OCI-LY1 (cell line): ENCODE data around the gene EBLN1.
"Not testable (repeated sequence)": the region's sequence is repeated elsewhere in the genome, so short reads cannot be mapped to it uniquely, and the experiment has no call there.

Experiments used
- H2AFZ ChIP-seq: fragments of 200-600 bp; sonication (generic), shearing (Covaris generic); 2 replicates; pipeline ENCODE4 v1.6.0; 2014; ENCODE audit warnings: antibody characterized with exemption, mild to moderate bottlenecking, low read length
- H3F3A ChIP-seq: fragments of 200-600 bp; sonication (generic), shearing (Covaris generic); 2 replicates; pipeline ENCODE4 v1.6.0; 2014; ENCODE audit warnings: mild to moderate bottlenecking, antibody characterized with exemption, low read length, moderate library complexity; ENCODE audit not compliant: insufficient read depth
- H3K27ac ChIP-seq: fragments of 200-600 bp; sonication (generic); 2 replicates; pipeline ENCODE4 v1.5.1; 2014; ENCODE audit warnings: low read length, mixed run types, mild to moderate bottlenecking, low read depth; ENCODE audit not compliant: poor library complexity, severe bottlenecking
- H3K27me3 ChIP-seq: fragments of 200-600 bp; sonication (generic); 2 replicates; pipeline ENCODE4 v1.6.0; 2014; ENCODE audit warnings: antibody characterized with exemption, mild to moderate bottlenecking, low read length, moderate library complexity; ENCODE audit not compliant: insufficient read depth
- H3K36me3 ChIP-seq: fragments of 200-600 bp; sonication (generic); 2 replicates; pipeline ENCODE4 v1.6.1; 2014; ENCODE audit warnings: mild to moderate bottlenecking, antibody characterized with exemption, low read length, moderate library complexity, mixed read lengths; ENCODE audit not compliant: insufficient read depth
- H3K4me1 ChIP-seq: fragments of 200-600 bp; sonication (generic); 2 replicates; pipeline ENCODE4 v1.5.1; 2014; ENCODE audit warnings: mild to moderate bottlenecking, low read length, moderate library complexity; ENCODE audit not compliant: insufficient read depth, severe bottlenecking
- H3K4me2 ChIP-seq: fragments of 200-600 bp; sonication (generic), shearing (Covaris generic); 2 replicates; pipeline ENCODE4 v1.6.1; 2014; ENCODE audit warnings: low read length
- H3K4me3 ChIP-seq: fragments of 200-600 bp; sonication (generic); 2 replicates; pipeline ENCODE4 v1.5.1; 2014; ENCODE audit warnings: low read length, low read depth, mild to moderate bottlenecking, mixed read lengths; ENCODE audit not compliant: poor library complexity, severe bottlenecking
- H3K79me2 ChIP-seq: fragments of 200-600 bp; shearing (Covaris generic); 2 replicates; pipeline ENCODE4 v1.6.1; 2016; ENCODE audit warnings: mixed run types, low read length, mixed read lengths; ENCODE audit not compliant: insufficient read depth
- H3K9ac ChIP-seq: fragments of 200-600 bp; sonication (generic), shearing (Covaris generic); 2 replicates; pipeline ENCODE4 v1.6.1; 2014; ENCODE audit warnings: mild to moderate bottlenecking, low read length, mixed read lengths
- H3K9me2 ChIP-seq: fragments of 200-600 bp; sonication (generic), shearing (Covaris generic); 2 replicates; pipeline ENCODE4 v1.6.1; 2014; ENCODE audit warnings: low read depth, mild to moderate bottlenecking, low read length, mixed read lengths
- H3K9me3 ChIP-seq: fragments of 200-600 bp; shearing (Covaris generic); 2 replicates; pipeline ENCODE4 v1.6.1; 2014; ENCODE audit warnings: low read length, mixed read lengths
- H4K20me1 ChIP-seq: fragments of 200-600 bp; sonication (generic), shearing (Covaris generic); 2 replicates; pipeline ENCODE4 v1.6.0; 2016; ENCODE audit warnings: mild to moderate bottlenecking, low read length; ENCODE audit not compliant: insufficient read depth
- CTCF ChIP-seq: fragments of 200-600 bp; sonication (generic), shearing (Covaris generic); IDR thresholded peaks from 2 replicates; pipeline ENCODE4 v1.5.1; 2017; ENCODE audit warnings: mild to moderate bottlenecking, antibody characterized with exemption, low read length, moderate library complexity, mixed read lengths
- EZH2 ChIP-seq: fragments of 200-600 bp; sonication (generic), shearing (Covaris generic); IDR thresholded peaks from 2 replicates; pipeline ENCODE4 v1.8.0; 2017; ENCODE audit warnings: borderline replicate concordance, mixed run types, mild to moderate bottlenecking, antibody characterized with exemption, low read length, moderate library complexity, mixed read lengths

Gene EBLN1

DNA sequence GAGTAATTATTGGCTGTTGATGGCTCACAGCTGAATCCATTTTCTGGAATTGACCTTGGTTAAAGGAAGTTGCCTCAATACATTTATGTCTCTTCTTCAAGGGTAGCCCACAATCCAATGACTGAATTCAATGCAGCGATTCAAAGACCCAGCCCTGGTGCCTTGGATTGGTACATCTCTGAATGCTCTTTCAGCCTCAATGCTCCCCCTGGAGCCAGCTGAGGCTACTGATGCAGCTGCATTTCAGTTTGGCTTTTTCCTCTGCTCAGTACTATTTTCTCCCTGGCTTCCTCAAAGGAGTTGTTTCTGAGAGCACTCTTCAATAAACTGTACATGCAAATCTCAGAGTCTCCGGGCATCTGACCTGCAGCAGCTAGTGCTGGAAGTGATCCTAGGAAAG lies 633 bp upstream of the EBLN1 start:
- Histone ChIP-seq H3K9me3 (no peaks in the 10 kb centered on the region), H3K9ac (no peak overlapping the region)

DNA sequence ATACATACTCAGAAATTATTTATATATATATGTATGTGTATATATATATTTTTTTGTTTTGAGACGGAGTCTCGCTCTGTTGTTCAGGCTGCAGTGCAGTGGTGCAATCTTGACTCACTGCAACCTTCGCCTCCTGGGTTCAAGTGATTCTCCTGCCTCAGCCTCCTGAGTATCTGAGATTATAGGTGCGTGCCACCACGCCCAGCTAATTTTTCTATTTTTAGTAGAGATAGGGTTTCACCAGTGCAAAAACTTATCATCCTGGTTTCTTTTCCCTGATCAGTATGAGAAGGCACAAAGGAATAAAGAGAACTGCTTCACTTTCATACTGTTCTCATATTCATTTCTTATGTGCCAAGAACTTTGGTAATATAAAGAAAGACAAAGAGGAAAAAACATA lies 731 bp downstream of the EBLN1 start:
- H3K9ac ChIP-seq, H3K9me2 ChIP-seq, H3K4me3 ChIP-seq, H3K9me3 ChIP-seq, H3K4me2 ChIP-seq, H3K36me3 ChIP-seq, H3F3A ChIP-seq, H3K27ac ChIP-seq, H3K79me2 ChIP-seq, H3K4me1 ChIP-seq, H4K20me1 ChIP-seq, H2AFZ ChIP-seq, H3K27me3 ChIP-seq: not testable (repeated sequence)

More for the DNA sequence above, 633 bp upstream of the EBLN1 start:
- Histone ChIP-seq H2AFZ (no peak overlapping the region), H3K36me3 (no peaks in the 10 kb centered on the region), H3K4me1 (no peaks in the 10 kb centered on the region), H3K27me3 (no peaks in the 10 kb centered on the region), H3K4me2 (no peak overlapping the region), H3F3A (no peaks in the 10 kb centered on the region), H3K27ac (no peak overlapping the region), H3K79me2 (no peaks in the 10 kb centered on the region), H3K4me3 (no peak overlapping the region), H3K9me2 (no peaks in the 10 kb centered on the region; the same call in 1 of the 2 replicates), H4K20me1 (no peaks in the 10 kb centered on the region)
- TF ChIP-seq EZH2 = no peak
- TF ChIP-seq CTCF = no peak; the same call in 1 of the 2 replicates

- no peaks in the 10 kb centered on the region for H3F3A ChIP-seq
- H3K9ac ChIP-seq = no peak overlapping the region
- no peak overlapping the region for H3K4me2 ChIP-seq
- no peaks in the 10 kb centered on the region for H3K27me3 ChIP-seq
- H3K9me3 ChIP-seq = no peaks in the 10 kb centered on the region
- H3K9me2 ChIP-seq = no peaks in the 10 kb centered on the region; the same call in 1 of the 2 replicates
- no peak for TF ChIP-seq CTCF
- no peak for TF ChIP-seq EZH2
- H3K4me1 ChIP-seq = no peaks in the 10 kb centered on the region
- H4K20me1 ChIP-seq = no peaks in the 10 kb centered on the region
- H3K36me3 ChIP-seq = no peaks in the 10 kb centered on the region
- H3K27ac ChIP-seq = no peak overlapping the region
- no peak overlapping the region for H3K4me3 ChIP-seq
- H3K79me2 ChIP-seq = no peaks in the 10 kb centered on the region
- H2AFZ ChIP-seq = no peak overlapping the region
These were observed 7.5 kb downstream of the EBLN1 start for GRCh38 chr10:22210267-22210666.

DNA sequence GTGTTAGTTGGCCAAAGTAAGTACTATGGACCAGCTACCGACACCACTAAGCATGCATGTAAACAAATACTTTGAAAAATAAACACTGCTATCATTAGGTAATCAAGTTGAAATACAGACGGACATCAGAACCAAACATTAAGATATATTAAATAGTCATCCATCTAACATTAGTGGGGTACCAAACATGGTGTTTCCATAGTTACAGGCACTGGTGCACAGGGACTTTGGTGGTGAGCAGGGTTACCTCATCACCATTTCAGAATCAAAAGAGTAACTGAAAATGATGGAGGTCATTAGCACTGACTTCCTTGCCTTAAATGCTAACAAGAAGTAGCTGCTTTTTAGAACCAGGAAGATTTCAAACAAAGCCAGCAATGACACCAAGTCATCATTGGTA lies 23.9 kb downstream of the EBLN1 start:
- H3F3A ChIP-seq = no peaks in the 10 kb centered on the region
- H3K27me3 ChIP-seq = no peaks in the 10 kb centered on the region
- no peaks in the 10 kb centered on the region for H3K36me3 ChIP-seq
- no peaks in the 10 kb centered on the region for H3K9me2 ChIP-seq
- H3K4me1 ChIP-seq = no peaks in the 10 kb centered on the region
- no peaks in the 10 kb centered on the region for H3K9me3 ChIP-seq
- no peak overlapping the region for H3K9ac ChIP-seq
- H3K4me3 ChIP-seq = no peak overlapping the region
- H4K20me1 ChIP-seq = no peaks in the 10 kb centered on the region
- H3K79me2 ChIP-seq = no peaks in the 10 kb centered on the region
- no peak overlapping the region for H2AFZ ChIP-seq
- H3K4me2 ChIP-seq = no peak overlapping the region
- H3K27ac ChIP-seq = no peak overlapping the region
- no peak for TF ChIP-seq CTCF
- TF ChIP-seq EZH2 = no peak
